Neutrophil (primary cell): ENCODE results near the gene CHRD.
"Not testable (repeated sequence)": the region's sequence is repeated elsewhere in the genome, so short reads cannot be mapped to it uniquely, and the experiment has no call there.

Experiments
- H3K27ac ChIP-seq: fragments of 200-600 bp; sonication (generic); 2 replicates; pipeline ENCODE4 v1.5.1; 2016; ENCODE audit warnings: mild to moderate bottlenecking, moderate library complexity
- H3K27me3 ChIP-seq: fragments of 200-600 bp; sonication (generic); 2 replicates; pipeline ENCODE4 v1.6.0; 2016; ENCODE audit warnings: mild to moderate bottlenecking
- H3K36me3 ChIP-seq: fragments of 200-600 bp; sonication (generic); 2 replicates; pipeline ENCODE4 v1.5.1; 2017
- H3K4me1 ChIP-seq, 2 experiments: fragments of 200-600 bp in 1 of 2; sonication (generic) in 1 of 2; 1 replicate in 1 of 2; 2 replicates in 1 of 2; pipeline versions ENCODE4 v1.5.1 to v1.6.1; 2013 to 2016; ENCODE audit warnings: low read depth in 1 of 2, low read length in 1 of 2, mild to moderate bottlenecking in 1 of 2, moderate library complexity in 1 of 2; ENCODE audit not compliant: control insufficient read depth in 1 of 2, insufficient read depth in 1 of 2
- H3K4me3 ChIP-seq, 2 experiments: fragments of 200-600 bp in 1 of 2; sonication (generic) in 1 of 2; 1 replicate in 1 of 2; 2 replicates in 1 of 2; pipeline ENCODE4 v1.5.1; 2013 to 2016; ENCODE audit warnings: low read depth in 1 of 2, low read length in 1 of 2, mild to moderate bottlenecking in 1 of 2, moderate library complexity in 1 of 2
- H3K9me3 ChIP-seq: fragments of 200-600 bp; sonication (generic); 2 replicates; pipeline ENCODE4 v1.5.1; 2016
- TF ChIP-seq, protein P1 (sequence below): fragments of 200-600 bp; sonication (generic); IDR thresholded peaks from 2 replicates; pipeline ENCODE4 v1.5.1; 2016; ENCODE audit warnings: antibody characterized with exemption

CHRD gene

DNA sequence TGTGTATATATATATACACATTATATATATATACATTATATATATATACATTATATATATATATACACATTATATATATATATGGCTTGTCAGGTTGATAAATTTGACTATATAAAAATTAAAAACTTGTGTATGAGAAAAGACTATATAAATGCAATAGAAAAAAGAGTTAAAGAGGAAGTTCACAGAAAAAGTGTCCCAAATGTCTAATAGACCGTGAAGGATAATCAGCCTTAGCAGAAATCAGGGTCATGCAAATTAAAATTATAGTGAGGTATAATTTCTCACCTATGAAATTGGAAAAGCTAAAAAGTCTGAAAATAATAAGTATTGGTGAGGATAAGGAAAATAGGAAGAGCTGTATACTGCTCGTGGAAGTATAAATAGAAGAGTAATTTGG, 51.1 kb downstream of the CHRD start:
- Histone ChIP-seq H3K27ac (no peak overlapping the region), H3K4me3 (no peak overlapping the region), H3K4me1 (no peaks in the 10 kb centered on the region), H3K36me3 (no peaks in the 10 kb centered on the region), H3K27me3 (peaks cover 8% of the 10 kb centered on the region), H3K9me3 (no peaks in the 10 kb centered on the region)
- TF ChIP-seq, protein P1, sequence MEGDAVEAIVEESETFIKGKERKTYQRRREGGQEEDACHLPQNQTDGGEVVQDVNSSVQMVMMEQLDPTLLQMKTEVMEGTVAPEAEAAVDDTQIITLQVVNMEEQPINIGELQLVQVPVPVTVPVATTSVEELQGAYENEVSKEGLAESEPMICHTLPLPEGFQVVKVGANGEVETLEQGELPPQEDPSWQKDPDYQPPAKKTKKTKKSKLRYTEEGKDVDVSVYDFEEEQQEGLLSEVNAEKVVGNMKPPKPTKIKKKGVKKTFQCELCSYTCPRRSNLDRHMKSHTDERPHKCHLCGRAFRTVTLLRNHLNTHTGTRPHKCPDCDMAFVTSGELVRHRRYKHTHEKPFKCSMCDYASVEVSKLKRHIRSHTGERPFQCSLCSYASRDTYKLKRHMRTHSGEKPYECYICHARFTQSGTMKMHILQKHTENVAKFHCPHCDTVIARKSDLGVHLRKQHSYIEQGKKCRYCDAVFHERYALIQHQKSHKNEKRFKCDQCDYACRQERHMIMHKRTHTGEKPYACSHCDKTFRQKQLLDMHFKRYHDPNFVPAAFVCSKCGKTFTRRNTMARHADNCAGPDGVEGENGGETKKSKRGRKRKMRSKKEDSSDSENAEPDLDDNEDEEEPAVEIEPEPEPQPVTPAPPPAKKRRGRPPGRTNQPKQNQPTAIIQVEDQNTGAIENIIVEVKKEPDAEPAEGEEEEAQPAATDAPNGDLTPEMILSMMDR = no peak

DNA sequence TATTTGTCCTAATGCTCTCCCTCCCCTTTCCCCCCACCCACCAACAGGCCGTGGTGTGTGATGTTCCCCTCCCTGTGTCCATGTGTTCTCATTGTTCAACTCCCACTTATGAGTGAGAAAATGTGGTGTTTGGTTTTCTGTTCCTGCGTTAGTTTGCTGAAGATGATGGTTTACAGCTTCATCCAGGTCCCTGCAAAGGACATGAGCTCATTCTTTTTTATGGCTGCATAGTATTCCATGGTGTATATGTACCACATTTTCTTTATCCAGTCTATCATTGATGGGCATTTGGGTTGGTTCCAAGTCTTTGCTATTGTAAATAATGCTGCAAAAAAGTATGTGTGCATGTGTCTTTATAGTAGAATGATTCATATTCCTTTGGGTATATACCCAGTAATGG, 53.3 kb downstream of the CHRD start:
- not testable (repeated sequence) for H3K27ac ChIP-seq, H3K9me3 ChIP-seq, H3K27me3 ChIP-seq, H3K36me3 ChIP-seq, H3K4me1 ChIP-seq, H3K4me3 ChIP-seq

DNA sequence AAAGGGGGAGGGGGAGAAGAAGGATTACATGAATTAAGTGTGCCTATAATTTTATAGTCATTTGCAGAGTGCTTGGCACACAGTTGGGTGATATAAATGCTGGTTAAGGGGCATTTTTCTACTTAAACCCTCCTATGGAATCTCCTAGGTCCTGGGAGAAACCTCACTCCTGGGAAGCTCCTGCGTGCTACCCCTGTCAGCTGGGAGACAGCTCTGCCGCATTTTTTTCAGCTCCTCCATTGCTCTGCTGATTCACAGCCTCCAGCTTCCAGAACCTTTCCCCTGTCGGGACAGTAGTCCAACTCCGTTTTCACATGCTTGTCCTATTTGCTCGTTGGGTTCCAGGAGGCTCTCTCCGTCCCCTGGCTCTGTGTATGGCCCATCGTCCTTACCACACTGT, 59.2 kb downstream of the CHRD start:
- Histone ChIP-seq H3K4me1 (no peaks in the 10 kb centered on the region), H3K9me3 (no peaks in the 10 kb centered on the region), H3K4me3 (no peak overlapping the region), H3K36me3 (no peaks in the 10 kb centered on the region), H3K27ac (no peak overlapping the region), H3K27me3 (no peaks in the 10 kb centered on the region)
- TF ChIP-seq, protein P1 = no peak
